Suprapubic skin (tissue), 4 donors: ENCODE measurements around the gene HINT2. TPM values are rescaled to one million over a fixed set of nuclear protein-coding genes. Genes with fewer than 3 reads are reported as not detected.

Experiments
- DNase-seq, 2 donors: peaks; one replicate each; pipeline ENCODE4 v3.0.0-alpha.2; 2019; ENCODE audit warnings: low spot score in 2 of 2
- H3K27ac ChIP-seq: fragments of 200-600 bp; sonication (generic); one replicate; pipeline ENCODE4 v1.5.1; 2019
- H3K27me3 ChIP-seq: fragments of 200-600 bp; sonication (generic); one replicate; pipeline ENCODE4 v1.5.1; 2019
- H3K36me3 ChIP-seq: fragments of 200-600 bp; sonication (generic); one replicate; pipeline ENCODE4 v1.5.1; 2019
- H3K4me1 ChIP-seq: fragments of 200-600 bp; sonication (generic); one replicate; pipeline ENCODE4 v1.5.1; 2019
- H3K4me3 ChIP-seq: fragments of 200-600 bp; sonication (generic); one replicate; pipeline ENCODE4 v1.5.1; 2019; ENCODE audit warnings: mild to moderate bottlenecking
- H3K9me3 ChIP-seq: fragments of 200-600 bp; sonication (generic); one replicate; pipeline ENCODE4 v1.5.1; 2019
- CTCF ChIP-seq, 2 donors: fragments of 200-600 bp in 1 of 2; fragments of 450-650 bp in 1 of 2; sonication (generic) in 1 of 2; IDR thresholded peaks; one replicate each; pipeline ENCODE4 v1.5.1; 2016 to 2019; ENCODE audit warnings: antibody characterized with exemption in 2 of 2, mild to moderate bottlenecking in 1 of 2, moderate library complexity in 1 of 2
- EP300 ChIP-seq: sonication (generic); formaldehyde crosslinking; IDR thresholded peaks from one replicate; pipeline ENCODE4 v1.6.1; 2017; ENCODE audit warnings: antibody characterized with exemption
- POLR2A ChIP-seq, 2 donors: fragments of 450-650 bp; IDR thresholded peaks; one replicate each; pipeline ENCODE4 v1.6.1; 2017; ENCODE audit warnings: antibody characterized with exemption in 2 of 2, mild to moderate bottlenecking in 2 of 2, moderate library complexity in 2 of 2
- POLR2AphosphoS5 ChIP-seq, 3 donors: sonication (generic); formaldehyde crosslinking; IDR thresholded peaks; one replicate each; pipeline ENCODE4 v1.6.1; 2017; ENCODE audit warnings: antibody characterized with exemption in 3 of 3
- WGBS: methylation state at CpG from one replicate; pipeline ENCODE4 v1.1.5; 2018; 5-methylcytosine and 5-hydroxymethylcytosine counted together
- total RNA-seq, 4 donors: library from RNA; depleted of rRNA; stranded (reverse); fragments of >200 nt; gene quantifications; one replicate each; pipeline ENCODE4 v1.1.0, GENCODE V29; 2016

HINT2 gene
- total RNA-seq, 4 donors from 2014 or later = 9.5 to 34.9 (median 25.3) TPM

- no peaks in the 10 kb centered on the region for H3K27me3 ChIP-seq
- TF ChIP-seq POLR2A (IDR thresholded peaks at IDR 0.05) (no peak), POLR2AphosphoS5 (IDR thresholded peaks at IDR 0.05) (no peak), EP300 (no peak), CTCF (IDR thresholded peaks at IDR 0.05) (no peak)
Observed at GRCh38 chr9:35767458-35767857, 47.4 kb downstream of the HINT2 start.

GRCh38 chr9:35766997-35767396 is 47.8 kb downstream of the HINT2 start:
- 82% methylated on average over 2 of the region's 2 CpGs for WGBS
- no peak for TF ChIP-seq EP300
- no peak for TF ChIP-seq CTCF (IDR thresholded peaks at IDR 0.05)
- TF ChIP-seq POLR2AphosphoS5 (IDR thresholded peaks at IDR 0.05) = no peak
- no peak for TF ChIP-seq POLR2A (IDR thresholded peaks at IDR 0.05)
- Histone ChIP-seq H3K4me1 (peaks cover 17% of the 10 kb centered on the region), H3K36me3 (no peaks in the 10 kb centered on the region), H3K9me3 (no peaks in the 10 kb centered on the region), H3K27me3 (no peaks in the 10 kb centered on the region), H3K4me3 (no peak overlapping the region), H3K27ac (no peak overlapping the region)
- DNase-seq = no peak

More at GRCh38 chr9:35767458-35767857, 47.4 kb downstream of the HINT2 start:
- 96% methylated on average over 1 of the region's 1 CpG for WGBS
- Histone ChIP-seq H3K9me3 (no peaks in the 10 kb centered on the region), H3K4me1 (peaks cover 21% of the 10 kb centered on the region), H3K36me3 (no peaks in the 10 kb centered on the region), H3K27ac (no peak overlapping the region), H3K4me3 (no peak overlapping the region)
- DNase-seq = no peak

- 95% methylated on average over 1 of the region's 1 CpG for WGBS
- Histone ChIP-seq H3K4me1 (peaks cover 3% of the 10 kb centered on the region), H3K4me3 (no peak overlapping the region), H3K9me3 (no peaks in the 10 kb centered on the region), H3K27ac (no peak overlapping the region), H3K27me3 (no peaks in the 10 kb centered on the region), H3K36me3 (no peaks in the 10 kb centered on the region)
- DNase-seq = no peak
- TF ChIP-seq EP300 = no peak
- TF ChIP-seq POLR2A (IDR thresholded peaks at IDR 0.05) = no peak
- no peak for TF ChIP-seq POLR2AphosphoS5 (IDR thresholded peaks at IDR 0.05)
- no peak for TF ChIP-seq CTCF (IDR thresholded peaks at IDR 0.05)
Observed at GRCh38 chr9:35763803-35764202, 51.0 kb downstream of the HINT2 start.

GRCh38 chr9:35763181-35763580 is 51.7 kb downstream of the HINT2 start:
- Histone ChIP-seq H3K36me3 (no peaks in the 10 kb centered on the region), H3K4me3 (no peak overlapping the region), H3K9me3 (no peaks in the 10 kb centered on the region), H3K4me1 (peaks cover 7% of the 10 kb centered on the region), H3K27ac (no peak overlapping the region), H3K27me3 (no peaks in the 10 kb centered on the region)
- WGBS = 73% methylated on average over 2 of the region's 2 CpGs
- DNase-seq = no peak
- no peak for TF ChIP-seq EP300
- TF ChIP-seq POLR2AphosphoS5 (IDR thresholded peaks at IDR 0.05) = no peak
- TF ChIP-seq POLR2A (IDR thresholded peaks at IDR 0.05) = no peak
- TF ChIP-seq CTCF (IDR thresholded peaks at IDR 0.05) = no peak

Other genes starting within 250 kb of the HINT2 start
- 10 to 100 TPM; 34.1 to 50.7 (median 46.5) TPM for gene TESK1, start 209.8 kb downstream of the HINT2 start, total RNA-seq
- gene CD72, start 196.6 kb downstream of the HINT2 start, total RNA-seq = 10 to 100 TPM in 1 of 4 donors, 1 to 10 TPM in 3; 1.9 to 16.7 (median 4.9) TPM
- 1 to 10 TPM in 1 of 4 donors, not detected in 3; 2.9 TPM for gene SIT1, start 164.1 kb downstream of the HINT2 start, total RNA-seq
- over 10,000 TPM in 2 of 4 donors, 1,000 to 10,000 TPM in 2; 1,246 to 15,173 (median 11,383) TPM for gene RMRP, start 157.0 kb downstream of the HINT2 start, total RNA-seq
- 10 to 100 TPM in 1 of 4 donors, 1 to 10 TPM in 3; 5.0 to 13.2 (median 9.6) TPM for gene CCDC107, start 156.8 kb downstream of the HINT2 start, total RNA-seq
- 10 to 100 TPM in 1 of 4 donors, 1 to 10 TPM in 1, under 1 TPM in 2; 0.34 to 11.3 (median 1.9) TPM for gene ARHGEF39, start 149.8 kb downstream of the HINT2 start, total RNA-seq
- 1 to 10 TPM in 3 of 4 donors, not detected in 1; 2.1 to 5.7 (median 2.8) TPM for gene CA9, start 141.1 kb downstream of the HINT2 start, total RNA-seq
- gene TPM2, start 125.1 kb downstream of the HINT2 start, total RNA-seq = 100 to 1,000 TPM in 1 of 4 donors, 10 to 100 TPM in 3; 40.6 to 105 (median 56.7) TPM
- gene TLN1, start 82.8 kb downstream of the HINT2 start, total RNA-seq = 100 to 1,000 TPM; 126 to 179 (median 152) TPM
- 10 to 100 TPM; 18.8 to 24.1 (median 23.1) TPM for gene CREB3, start 82.4 kb downstream of the HINT2 start, total RNA-seq
- gene GBA2, start 65.8 kb downstream of the HINT2 start, total RNA-seq = 100 to 1,000 TPM in 1 of 4 donors, 10 to 100 TPM in 3; 46.6 to 123 (median 73.5) TPM
- 10 to 100 TPM; 20.2 to 34.7 (median 27.7) TPM for gene RGP1, start 65.8 kb downstream of the HINT2 start, total RNA-seq
- gene MSMP, start 60.8 kb downstream of the HINT2 start, total RNA-seq = not detected
- 10 to 100 TPM in 3 of 4 donors, 1 to 10 TPM in 1; 8.4 to 26.1 (median 18.2) TPM for gene NPR2, start 23.5 kb downstream of the HINT2 start, total RNA-seq
- under 1 TPM in 3 of 4 donors, not detected in 1; 0.47 to 0.53 (median 0.52) TPM for gene SPAG8, start 2.8 kb downstream of the HINT2 start, total RNA-seq
- gene FAM221B, start 13.7 kb upstream of the HINT2 start, total RNA-seq = not detected
- 10 to 100 TPM in 1 of 4 donors, 1 to 10 TPM in 3; 5.0 to 11.7 (median 8.0) TPM for gene TMEM8B, start 14.2 kb upstream of the HINT2 start, total RNA-seq
- gene OR13J1, start 55.4 kb upstream of the HINT2 start, total RNA-seq = not detected
- gene HRCT1, start 91.2 kb upstream of the HINT2 start, total RNA-seq = 1 to 10 TPM; 1.2 to 5.8 (median 2.9) TPM
- gene SPAAR, start 94.4 kb upstream of the HINT2 start, total RNA-seq = 1 to 10 TPM in 2 of 4 donors, under 1 TPM in 1, not detected in 1; 0.49 to 1.3 (median 1.1) TPM
- not detected for gene OR2S2, start 143.1 kb upstream of the HINT2 start, total RNA-seq
- gene RECK, start 221.9 kb upstream of the HINT2 start, total RNA-seq = 1 to 10 TPM; 3.1 to 6.4 (median 4.0) TPM